Neuronal stem cell (in vitro differentiated cells): ENCODE measurements around the gene TMC3.

Experiments
- DNase-seq: peaks from one replicate; pipeline ENCODE4 v3.0.0-alpha.2; 2013; ENCODE audit warnings: low spot score
- H2AFZ ChIP-seq: one replicate; pipeline ENCODE4 v1.6.1; 2013; ENCODE audit warnings: mild to moderate bottlenecking, low read length, inconsistent platforms
- H2AK5ac ChIP-seq: 2 replicates; pipeline ENCODE4 v1.6.1; 2013; ENCODE audit warnings: low read depth, mild to moderate bottlenecking, inconsistent platforms, low read length, moderate library complexity, mixed read lengths
- H2BK120ac ChIP-seq: 2 replicates; pipeline ENCODE4 v1.6.1; 2013; ENCODE audit warnings: low read depth, mild to moderate bottlenecking, inconsistent platforms, low read length, moderate library complexity, mixed read lengths
- H2BK12ac ChIP-seq: one replicate; pipeline ENCODE4 v1.6.1; 2013; ENCODE audit warnings: low read length, inconsistent platforms
- H2BK15ac ChIP-seq: 2 replicates; pipeline ENCODE4 v1.6.1; 2013; ENCODE audit warnings: mild to moderate bottlenecking, low read length, inconsistent platforms, mixed read lengths
- H2BK5ac ChIP-seq: one replicate; pipeline ENCODE4 v1.6.1; 2013; ENCODE audit warnings: inconsistent platforms, mild to moderate bottlenecking, low read length, moderate library complexity
- H3K14ac ChIP-seq: one replicate; pipeline ENCODE4 v1.6.1; 2013; ENCODE audit warnings: low read length, inconsistent platforms
- H3K18ac ChIP-seq: 2 replicates; pipeline ENCODE4 v1.6.1; 2013; ENCODE audit warnings: low read length, inconsistent platforms
- H3K23ac ChIP-seq: 2 replicates; pipeline ENCODE4 v1.6.1; 2013; ENCODE audit warnings: low read depth, mild to moderate bottlenecking, mixed read lengths, low read length, inconsistent platforms; ENCODE audit not compliant: poor library complexity
- H3K27ac ChIP-seq: replicated peaks from 3 replicates; pipeline ENCODE4 v1.5.1; 2013; ENCODE audit warnings: low read length, inconsistent platforms
- H3K27me3 ChIP-seq, 3 experiments: 2 replicates each; pipeline ENCODE4 v1.6.1; 2013; ENCODE audit warnings: low read length in 3 of 3, mild to moderate bottlenecking in 2 of 3, inconsistent platforms in 1 of 3, low read depth in 1 of 3, mixed read lengths in 1 of 3, moderate library complexity in 1 of 3; ENCODE audit not compliant: control insufficient read depth in 3 of 3, insufficient read depth in 3 of 3
- H3K36me3 ChIP-seq, 2 donors: replicated peaks in 1 of 2; 2 replicates each; pipeline ENCODE4 v1.6.1; 2013; ENCODE audit warnings: low read length in 2 of 2; ENCODE audit not compliant: control insufficient read depth in 2 of 2, insufficient read depth in 2 of 2
- H3K4ac ChIP-seq: 2 replicates; pipeline ENCODE4 v1.6.1; 2013; ENCODE audit warnings: inconsistent platforms, mild to moderate bottlenecking, low read length, moderate library complexity
- H3K4me1 ChIP-seq, 2 donors: 1 replicate in 1 of 2; 2 replicates in 1 of 2; pipeline ENCODE4 v1.6.1; 2013; ENCODE audit warnings: low read length in 2 of 2, low read depth in 1 of 2; ENCODE audit not compliant: control insufficient read depth in 2 of 2, insufficient read depth in 1 of 2
- H3K4me2 ChIP-seq: one replicate; pipeline ENCODE4 v1.6.1; 2013; ENCODE audit warnings: mild to moderate bottlenecking, low read length, inconsistent platforms; ENCODE audit not compliant: insufficient read depth, poor library complexity, severe bottlenecking
- H3K4me3 ChIP-seq, 2 donors: 2 replicates each; pipeline ENCODE4 v1.5.1; 2013; ENCODE audit warnings: low read length in 2 of 2, mild to moderate bottlenecking in 2 of 2, inconsistent platforms in 1 of 2, moderate library complexity in 1 of 2
- H3K79me1 ChIP-seq: one replicate; pipeline ENCODE4 v1.6.1; 2013; ENCODE audit warnings: low read depth, mild to moderate bottlenecking, inconsistent platforms, low read length, moderate library complexity
- H3K9ac ChIP-seq: one replicate; pipeline ENCODE4 v1.6.1; 2013; ENCODE audit warnings: mild to moderate bottlenecking, low read depth, low read length, inconsistent platforms; ENCODE audit not compliant: poor library complexity
- H3K9me3 ChIP-seq, 2 donors: replicated peaks in 1 of 2; 2 replicates each; pipeline versions ENCODE3 to v1.6.1; 2013; ENCODE audit warnings: low read length in 2 of 2, mild to moderate bottlenecking in 2 of 2, inconsistent platforms in 1 of 2, low read depth in 1 of 2, mixed read lengths in 1 of 2, moderate library complexity in 1 of 2; ENCODE audit not compliant: control insufficient read depth in 2 of 2, insufficient read depth in 1 of 2
- H4K8ac ChIP-seq: one replicate; pipeline ENCODE4 v1.6.1; 2013; ENCODE audit warnings: low read depth, mild to moderate bottlenecking, inconsistent platforms, low read length, moderate library complexity
- H4K91ac ChIP-seq: one replicate; pipeline ENCODE4 v1.6.1; 2013; ENCODE audit warnings: low read length, low read depth, mild to moderate bottlenecking, inconsistent platforms; ENCODE audit not compliant: poor library complexity
- WGBS, 2 donors: extraction: QIAGEN DNeasy Blood & Tissue Kit; methylation state at CpG; one replicate each; pipeline ENCODE4 v1.1.7; 2013; ENCODE audit warnings: missing lambda C conversion rate in 2 of 2, mixed read lengths in 1 of 2; ENCODE audit not compliant: insufficient read length in 2 of 2, insufficient replicate concordance in 1 of 2; ENCODE audit errors: extremely low coverage in 2 of 2; 5-methylcytosine and 5-hydroxymethylcytosine counted together

The TMC3 gene

GRCh38 chr15:81400640-81401236 is 26.7 kb upstream of the TMC3 start:
- no CpG with 5 or more reads among the region's 6 CpGs for WGBS, 2 donors
- Histone ChIP-seq H2AFZ (no peak overlapping the region), H3K27ac (no peak overlapping the region), H3K9ac (no peak overlapping the region), H3K4me1 (no peaks in the 10 kb centered on the region), H3K36me3 (no peaks in the 10 kb centered on the region), H3K4me2 (no peak overlapping the region), H2AK5ac (no peak overlapping the region), H3K14ac (no peak overlapping the region), H2BK120ac (no peak overlapping the region), H2BK5ac (no peak overlapping the region), H3K4ac (no peak overlapping the region), H2BK15ac (no peak overlapping the region), H3K23ac (no peak overlapping the region), H3K79me1 (no peaks in the 10 kb centered on the region), H3K27me3 (no peaks in the 10 kb centered on the region), H2BK12ac (no peak overlapping the region), H4K8ac (no peak overlapping the region), H3K9me3 (no peaks in the 10 kb centered on the region), H4K91ac (no peak overlapping the region), H3K4me3 (no peak overlapping the region), H3K18ac (no peak overlapping the region)
- DNase-seq = peak; percentile 36

GRCh38 chr15:81398910-81399551 is 25.0 kb upstream of the TMC3 start:
- H3K14ac ChIP-seq = no peak overlapping the region
- H4K91ac ChIP-seq = no peak overlapping the region
- DNase-seq = no peak
- H3K9ac ChIP-seq = no peak overlapping the region
- no peak overlapping the region for H3K4me2 ChIP-seq
- no peak overlapping the region for H2AFZ ChIP-seq
- no peak overlapping the region for H2BK120ac ChIP-seq
- WGBS, 2 donors = no CpG with 5 or more reads among the region's 5 CpGs
- H3K4me3 ChIP-seq = no peak overlapping the region
- no peaks in the 10 kb centered on the region for H3K9me3 ChIP-seq
- no peak overlapping the region for H3K4ac ChIP-seq
- no peak overlapping the region for H3K23ac ChIP-seq
- H4K8ac ChIP-seq = no peak overlapping the region
- no peak overlapping the region for H2BK5ac ChIP-seq
- H3K79me1 ChIP-seq = no peaks in the 10 kb centered on the region
- H3K36me3 ChIP-seq = no peaks in the 10 kb centered on the region
- H2AK5ac ChIP-seq = no peak overlapping the region
- no peaks in the 10 kb centered on the region for H3K4me1 ChIP-seq
- no peaks in the 10 kb centered on the region for H3K27me3 ChIP-seq
- H3K27ac ChIP-seq = no peak overlapping the region
- H3K18ac ChIP-seq = no peak overlapping the region
- no peak overlapping the region for H2BK12ac ChIP-seq
- no peak overlapping the region for H2BK15ac ChIP-seq

GRCh38 chr15:81398456-81398855 is 24.4 kb upstream of the TMC3 start:
- H2BK5ac ChIP-seq = no peak overlapping the region
- no peak for DNase-seq
- WGBS, 2 donors = no CpG with 5 or more reads among the region's 3 CpGs

GRCh38 chr15:81394603-81395002 is 20.6 kb upstream of the TMC3 start:
- DNase-seq = no peak
- Histone ChIP-seq H3K4me1 (no peaks in the 10 kb centered on the region), H3K9me3 (no peaks in the 10 kb centered on the region), H2BK120ac (no peak overlapping the region), H3K36me3 (no peaks in the 10 kb centered on the region), H2AFZ (no peak overlapping the region), H2BK5ac (no peak overlapping the region), H4K91ac (no peak overlapping the region), H3K4ac (no peak overlapping the region), H3K14ac (no peak overlapping the region), H2AK5ac (no peak overlapping the region), H3K79me1 (no peaks in the 10 kb centered on the region), H3K4me2 (no peak overlapping the region), H4K8ac (no peak overlapping the region), H2BK12ac (no peak overlapping the region), H3K9ac (no peak overlapping the region), H3K27me3 (no peaks in the 10 kb centered on the region), H3K18ac (no peak overlapping the region), H3K23ac (no peak overlapping the region), H3K27ac (no peak overlapping the region), H2BK15ac (no peak overlapping the region), H3K4me3 (no peak overlapping the region)

More at GRCh38 chr15:81398456-81398855, 24.4 kb upstream of the TMC3 start:
- Histone ChIP-seq H3K9ac (no peak overlapping the region), H3K27ac (no peak overlapping the region), H2BK12ac (no peak overlapping the region), H3K4me3 (no peak overlapping the region), H2AK5ac (no peak overlapping the region), H3K79me1 (no peaks in the 10 kb centered on the region), H3K9me3 (no peaks in the 10 kb centered on the region), H3K27me3 (no peaks in the 10 kb centered on the region), H3K4ac (no peak overlapping the region), H3K4me2 (no peak overlapping the region), H3K18ac (no peak overlapping the region), H3K23ac (no peak overlapping the region), H2BK120ac (no peak overlapping the region), H3K36me3 (no peaks in the 10 kb centered on the region), H4K8ac (no peak overlapping the region), H3K4me1 (no peaks in the 10 kb centered on the region), H2BK15ac (no peak overlapping the region), H4K91ac (no peak overlapping the region), H3K14ac (no peak overlapping the region), H2AFZ (no peak overlapping the region)
